ENCODE measurements around the gene TNIP2. TPM values are rescaled to one million over a fixed set of nuclear protein-coding genes. Genes with fewer than 3 reads are reported as not detected.
A peak's percentile ranks its signal among the peaks of the same experiment; 100 is the strongest.

TNIP2 gene
- total and polyA plus RNA-seq, 8 donors = 16.6 to 46.5 (median 20.0) TPM

- Histone ChIP-seq H3K4me3 (no peak overlapping the region), H3K27ac (no peak overlapping the region), H3K9me3 (peaks cover 0 to 12% of the 10 kb centered on the region in 2 donors), H3K36me3 (peaks cover 0 to 46% of the 10 kb centered on the region in 2 donors), H3K27me3 (no peaks in the 10 kb centered on the region), H3K4me1 (peaks cover 0 to 3% of the 10 kb centered on the region in 2 donors)
- DNase-seq (no peak), ATAC-seq (no peak)
- TF ChIP-seq CTCF (IDR thresholded peaks at IDR 0.05) = no peak
- intact Hi-C loops (cut with DNase I) = no loop called here
Observed at GRCh38 chr4:2733844-2734574, 22.1 kb downstream of the TNIP2 start.

GRCh38 chr4:2733001-2733843 is 22.9 kb downstream of the TNIP2 start:
- Histone ChIP-seq H3K9me3 (peaks cover 0 to 12% of the 10 kb centered on the region in 2 donors), H3K36me3 (peaks cover 0 to 48% of the 10 kb centered on the region in 2 donors), H3K4me3 (no peak overlapping the region), H3K27me3 (no peaks in the 10 kb centered on the region), H3K4me1 (peaks cover 0 to 3% of the 10 kb centered on the region in 2 donors), H3K27ac (no peak overlapping the region)
- intact Hi-C loops (cut with DNase I) = no loop called here
- ATAC-seq = peak; percentile 22
- no peak for TF ChIP-seq CTCF (IDR thresholded peaks at IDR 0.05)
- DNase-seq = peak in 1 of 4 donors; percentile 58

- Histone ChIP-seq H3K4me1 (peaks cover 0 to 3% of the 10 kb centered on the region in 2 donors), H3K27ac (no peak overlapping the region), H3K27me3 (no peaks in the 10 kb centered on the region), H3K9me3 (peaks cover 0 to 12% of the 10 kb centered on the region in 2 donors), H3K4me3 (no peak overlapping the region), H3K36me3 (peaks cover 0 to 52% of the 10 kb centered on the region in 2 donors)
- DNase-seq (peak in 1 of 4 donors; percentile 62), ATAC-seq (no peak)
- TF ChIP-seq CTCF (IDR thresholded peaks at IDR 0.05) = no peak
- intact Hi-C loops (cut with DNase I) = no loop called here
Observed at GRCh38 chr4:2732526-2732925, 23.6 kb downstream of the TNIP2 start.

GRCh38 chr4:2731907-2732317 is 24.2 kb downstream of the TNIP2 start:
- no peak for ATAC-seq
- TF ChIP-seq CTCF (IDR thresholded peaks at IDR 0.05) = no peak

GRCh38 chr4:2729533-2729875 is 26.6 kb downstream of the TNIP2 start:
- DNase-seq = peak in 2 of 4 donors; percentile 17 to 30
- Histone ChIP-seq H3K36me3 (peaks cover 0 to 69% of the 10 kb centered on the region in 2 donors), H3K27ac (no peak overlapping the region), H3K4me1 (peaks cover 0 to 3% of the 10 kb centered on the region in 2 donors), H3K9me3 (no peaks in the 10 kb centered on the region), H3K27me3 (no peaks in the 10 kb centered on the region), H3K4me3 (no peak overlapping the region)
- no peak for ATAC-seq
- intact Hi-C loops (cut with DNase I) = no loop called here
- no peak for TF ChIP-seq CTCF (IDR thresholded peaks at IDR 0.05)

More at GRCh38 chr4:2731907-2732317, 24.2 kb downstream of the TNIP2 start:
- Histone ChIP-seq H3K27ac (no peak overlapping the region), H3K4me3 (no peak overlapping the region), H3K4me1 (peaks cover 0 to 3% of the 10 kb centered on the region in 2 donors), H3K9me3 (peaks cover 0 to 12% of the 10 kb centered on the region in 2 donors), H3K27me3 (no peaks in the 10 kb centered on the region), H3K36me3 (peaks cover 0 to 56% of the 10 kb centered on the region in 2 donors)
- intact Hi-C loops (cut with DNase I) = no loop called here
- peak in 1 of 4 donors; percentile 74 for DNase-seq
